ENCODE results near the gene CENATAC. TPM values are rescaled to one million over a fixed set of nuclear protein-coding genes. Genes with fewer than 3 reads are reported as not detected.
A peak's percentile ranks its signal among the peaks of the same experiment; 100 is the strongest.
"Not testable (repeated sequence)": the region's sequence is repeated elsewhere in the genome, so short reads cannot be mapped to it uniquely, and the experiment has no call there.

Gene CENATAC
- total RNA-seq, 2 donors from 2014 or later, result 40.1 to 44.5 TPM

GRCh38 chr11:119025099-119025473 is 27.1 kb downstream of the CENATAC start:
- Mint-ChIP-seq H3K4me3 (no peak overlapping the region), H3K9me3 (no peaks in the 10 kb centered on the region), H3K4me1 (ENCODE audit: low read depth) (peaks cover 61% of the 10 kb centered on the region), H3K27me3 (ENCODE audit: low read depth) (no peaks in the 10 kb centered on the region), H3K27ac (peak overlapping the region; percentile 49), H3K36me3 (ENCODE audit: insufficient read depth in 2 of 2) (peaks cover 7 to 20% of the 10 kb centered on the region in 2 donors)
- ATAC-seq (replicated peaks in 1 of 2) (no peak), DNase-seq (no peak)

- Mint-ChIP-seq H3K4me1 (ENCODE audit: low read depth) (peaks cover 57% of the 10 kb centered on the region), H3K9me3 (no peaks in the 10 kb centered on the region), H3K27me3 (ENCODE audit: low read depth) (no peaks in the 10 kb centered on the region), H3K36me3 (ENCODE audit: insufficient read depth in 2 of 2) (peaks cover 7 to 20% of the 10 kb centered on the region in 2 donors), H3K27ac (peak overlapping the region; percentile 49), H3K4me3 (no peak overlapping the region)
- ATAC-seq (replicated peaks in 1 of 2), result no peak
- no peak for DNase-seq
These were observed 27.6 kb downstream of the CENATAC start for GRCh38 chr11:119025541-119025940.

DNA sequence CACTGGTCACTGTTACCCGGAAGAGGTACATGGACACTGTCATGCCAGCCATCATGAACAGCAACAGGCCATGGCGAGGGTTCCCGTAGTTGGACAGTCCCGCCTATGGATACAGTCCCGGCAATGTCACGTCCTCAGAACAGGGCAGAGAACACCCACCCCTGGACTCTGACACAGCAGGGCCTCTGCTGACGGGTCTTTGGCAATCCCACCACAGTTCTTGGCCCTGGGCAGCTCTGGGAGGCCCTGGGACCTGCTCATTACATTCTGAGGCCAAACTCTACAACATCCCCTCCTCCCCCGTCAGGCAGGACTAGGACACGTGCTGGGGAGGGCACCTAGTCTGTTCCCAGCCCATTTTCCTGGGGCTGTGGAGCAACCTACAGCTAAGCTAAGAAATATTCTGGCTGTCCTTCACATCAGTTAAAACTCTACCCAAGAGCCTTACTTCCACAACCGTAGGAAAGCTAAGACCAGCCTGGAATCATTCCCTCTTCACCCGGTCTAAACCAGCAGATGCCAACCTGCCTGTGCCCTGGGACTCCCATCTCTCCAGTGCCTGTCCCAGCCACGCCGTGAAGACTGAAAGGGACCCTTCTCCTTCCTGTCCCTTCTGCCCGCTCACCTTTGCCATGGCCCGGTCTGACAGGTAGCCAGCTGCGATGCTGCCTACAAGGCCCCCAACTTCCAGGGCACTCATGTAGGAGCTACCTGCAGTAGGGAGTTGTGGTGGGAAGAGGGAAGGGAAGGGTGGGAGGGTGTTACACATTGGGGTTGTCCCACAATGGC is 28.2 kb downstream of the CENATAC start:
- peaks cover 7 to 20% of the 10 kb centered on the region in 2 donors for H3K36me3 Mint-ChIP-seq (ENCODE audit: insufficient read depth in 2 of 2)
- H3K4me1 Mint-ChIP-seq (ENCODE audit: low read depth), result peaks cover 53% of the 10 kb centered on the region

DNA sequence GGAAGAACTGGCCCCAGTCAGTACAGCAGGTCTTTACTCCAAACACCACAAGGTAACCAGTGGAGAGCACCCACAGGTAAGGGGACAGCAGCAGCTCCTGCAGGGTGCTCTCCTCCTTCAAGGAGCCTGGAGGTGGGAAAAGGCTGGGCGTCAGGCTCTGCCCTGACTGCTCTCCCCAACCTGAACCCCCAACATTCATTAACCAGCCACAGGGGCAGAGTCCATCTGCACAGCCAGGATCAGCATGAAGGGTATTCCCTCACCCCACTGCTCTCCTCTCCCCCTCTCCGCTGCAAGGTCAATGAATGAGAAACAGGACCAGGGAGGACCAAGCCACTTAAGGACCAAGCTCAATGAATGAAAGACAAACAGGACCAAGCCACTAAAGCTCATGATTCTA is 29.0 kb downstream of the CENATAC start:
- no peaks in the 10 kb centered on the region for H3K27me3 Mint-ChIP-seq (ENCODE audit: low read depth)
- no peak overlapping the region for H3K4me3 Mint-ChIP-seq
- no peak for DNase-seq
- peaks cover 7 to 16% of the 10 kb centered on the region in 2 donors for H3K36me3 Mint-ChIP-seq (ENCODE audit: insufficient read depth in 2 of 2)
- H3K4me1 Mint-ChIP-seq (ENCODE audit: low read depth), result peaks cover 50% of the 10 kb centered on the region
- H3K9me3 Mint-ChIP-seq, result no peaks in the 10 kb centered on the region
- ATAC-seq (replicated peaks in 1 of 2), result no peak
- no peak overlapping the region for H3K27ac Mint-ChIP-seq

More for the DNA sequence above, 28.2 kb downstream of the CENATAC start:
- DNase-seq (no peak), ATAC-seq (replicated peaks in 1 of 2) (no peak)
- H3K9me3 Mint-ChIP-seq, result no peaks in the 10 kb centered on the region
- H3K27ac Mint-ChIP-seq, result no peak overlapping the region
- no peaks in the 10 kb centered on the region for H3K27me3 Mint-ChIP-seq (ENCODE audit: low read depth)
- no peak overlapping the region for H3K4me3 Mint-ChIP-seq

DNA sequence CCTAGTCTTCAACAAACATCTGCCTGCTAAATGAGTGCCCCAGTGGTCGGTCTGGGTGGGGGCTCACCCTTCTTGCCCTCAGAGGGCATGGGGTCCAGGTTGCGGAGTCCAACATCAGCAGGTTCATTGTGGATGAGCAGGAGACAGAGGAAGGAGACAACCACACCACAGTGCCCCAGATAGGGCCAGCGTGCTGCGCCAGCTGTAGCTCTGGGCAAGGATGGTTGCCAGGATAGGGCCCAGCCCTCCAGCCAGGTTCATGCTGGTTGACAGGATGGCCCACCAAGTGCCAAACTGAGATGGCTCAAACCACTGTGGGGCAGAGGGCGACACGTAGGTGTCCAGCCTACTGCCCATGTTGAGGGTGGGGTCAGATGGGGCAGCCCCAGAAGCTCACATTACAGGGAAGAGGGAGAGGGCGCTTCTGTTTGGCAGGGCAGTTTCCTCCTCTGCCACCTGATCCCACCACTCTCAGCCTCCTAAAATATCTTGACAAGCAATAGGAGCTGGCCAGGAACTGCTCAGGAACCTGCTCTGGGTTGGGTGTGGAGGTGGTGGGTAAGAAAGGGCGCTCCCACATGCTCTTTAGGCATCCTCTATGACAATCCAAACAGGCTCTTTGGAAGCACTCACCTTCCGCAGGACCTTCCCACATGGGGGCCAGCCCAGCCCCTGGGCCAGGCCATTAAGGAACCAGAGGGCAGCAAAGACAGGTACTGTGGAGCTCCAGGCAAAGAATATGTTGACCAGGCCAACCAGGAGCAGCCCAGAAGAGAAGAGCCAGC is 29.8 kb downstream of the CENATAC start:
- H3K9me3 Mint-ChIP-seq, result no peaks in the 10 kb centered on the region
- H3K4me3 Mint-ChIP-seq, result no peak overlapping the region
- peaks cover 7 to 12% of the 10 kb centered on the region in 2 donors for H3K36me3 Mint-ChIP-seq (ENCODE audit: insufficient read depth in 2 of 2)
- H3K4me1 Mint-ChIP-seq (ENCODE audit: low read depth), result peaks cover 50% of the 10 kb centered on the region
- DNase-seq (no peak), ATAC-seq (replicated peaks in 1 of 2) (no peak)
- no peak overlapping the region for H3K27ac Mint-ChIP-seq
- H3K27me3 Mint-ChIP-seq (ENCODE audit: low read depth), result no peaks in the 10 kb centered on the region

DNA sequence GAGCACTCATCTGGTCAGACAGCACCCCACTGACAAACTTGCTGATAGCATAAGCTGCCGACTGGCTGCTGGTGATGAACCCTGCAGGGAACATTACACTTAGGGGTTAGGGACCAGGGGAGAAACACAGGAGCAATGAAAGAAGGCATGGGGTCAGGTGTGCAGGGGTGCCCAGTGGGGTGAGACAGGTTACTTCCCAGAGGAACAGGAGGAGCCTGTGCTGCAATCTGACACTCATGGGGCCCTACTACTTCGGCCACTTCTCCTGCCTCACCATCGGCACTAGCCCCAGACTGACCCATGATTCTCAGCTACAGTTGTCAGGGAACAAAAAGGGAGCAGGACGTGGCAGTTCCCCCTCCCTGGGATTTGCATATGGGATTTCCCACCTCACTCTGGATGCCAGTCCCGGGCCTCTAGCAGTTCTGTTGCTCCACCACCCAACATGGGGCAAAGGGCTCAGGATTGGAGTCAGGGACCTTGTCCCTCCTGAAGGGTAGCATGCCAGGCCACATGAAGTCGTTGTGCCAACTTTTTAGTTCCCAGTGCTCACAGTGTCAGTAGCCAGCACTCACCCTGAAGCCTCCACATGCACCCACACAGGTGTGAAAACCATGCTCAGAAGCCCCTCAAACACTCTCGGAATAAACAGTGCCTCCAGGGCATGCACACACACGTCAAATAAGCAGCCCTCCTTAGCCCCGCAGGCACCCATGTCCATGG is 30.6 kb downstream of the CENATAC start:
- DNase-seq, result no peak
- Mint-ChIP-seq H3K4me1 (ENCODE audit: low read depth) (peaks cover 43% of the 10 kb centered on the region), H3K27ac (peak overlapping the region; percentile 9), H3K36me3 (ENCODE audit: insufficient read depth in 2 of 2) (peaks cover 6 to 10% of the 10 kb centered on the region in 2 donors), H3K4me3 (peak overlapping the region; percentile 83 to 85), H3K9me3 (no peaks in the 10 kb centered on the region), H3K27me3 (ENCODE audit: low read depth) (no peaks in the 10 kb centered on the region)
- ATAC-seq (replicated peaks in 1 of 2), result no peak

GRCh38 chr11:119029069-119029339 is 31.1 kb downstream of the CENATAC start:
- peak overlapping the region; percentile 83 to 85 for H3K4me3 Mint-ChIP-seq
- no peaks in the 10 kb centered on the region for H3K9me3 Mint-ChIP-seq
- DNase-seq (no peak), ATAC-seq (replicated peaks in 1 of 2) (no peak)
- peaks cover 38% of the 10 kb centered on the region for H3K4me1 Mint-ChIP-seq (ENCODE audit: low read depth)
- no peaks in the 10 kb centered on the region for H3K27me3 Mint-ChIP-seq (ENCODE audit: low read depth)
- peaks cover 5 to 8% of the 10 kb centered on the region in 2 donors for H3K36me3 Mint-ChIP-seq (ENCODE audit: insufficient read depth in 2 of 2)
- H3K27ac Mint-ChIP-seq, result peak overlapping the region; percentile 9

DNA sequence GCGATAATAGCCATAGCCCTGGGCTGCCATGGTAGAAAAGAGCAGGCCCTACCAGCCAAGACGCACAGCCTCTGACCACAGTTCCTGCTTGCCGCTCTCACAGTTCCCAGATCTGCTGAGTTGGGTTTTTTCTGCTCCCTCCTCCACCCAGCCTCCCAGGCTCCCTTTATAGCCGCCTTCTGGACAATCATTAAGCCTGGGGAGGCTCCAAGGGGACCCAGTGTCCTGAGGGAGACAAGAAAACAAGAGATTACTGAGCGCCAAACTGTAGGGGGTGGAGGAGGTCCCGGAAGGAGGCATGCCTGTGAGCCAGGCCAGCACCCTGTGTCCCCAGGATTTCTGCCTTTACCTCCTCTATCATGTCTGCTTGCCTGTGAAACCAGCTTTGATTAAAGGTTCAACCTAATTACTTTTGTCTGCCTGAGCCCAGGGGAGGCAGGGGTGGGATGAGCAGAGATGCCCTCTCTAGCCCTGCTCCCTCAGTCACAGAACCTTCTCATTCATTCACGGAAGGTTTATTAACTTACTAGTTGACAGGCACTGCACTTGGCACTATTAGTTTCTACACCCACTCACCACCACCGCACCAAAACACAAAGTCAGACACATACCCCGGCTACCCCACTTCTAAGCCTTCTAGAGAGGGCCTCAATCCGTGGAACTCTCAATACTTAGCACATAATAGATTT is 31.5 kb downstream of the CENATAC start:
- Mint-ChIP-seq H3K9me3 (no peaks in the 10 kb centered on the region), H3K4me1 (ENCODE audit: low read depth) (peaks cover 33% of the 10 kb centered on the region), H3K4me3 (peak overlapping the region; percentile 83 to 85), H3K36me3 (ENCODE audit: insufficient read depth in 2 of 2) (peaks cover 3 to 8% of the 10 kb centered on the region in 2 donors), H3K27ac (peak overlapping the region; percentile 9), H3K27me3 (ENCODE audit: low read depth) (no peaks in the 10 kb centered on the region)
- ATAC-seq (replicated peaks in 1 of 2), result peak; percentile 7 to 12
- DNase-seq, result peak; percentile 29 to 35

DNA sequence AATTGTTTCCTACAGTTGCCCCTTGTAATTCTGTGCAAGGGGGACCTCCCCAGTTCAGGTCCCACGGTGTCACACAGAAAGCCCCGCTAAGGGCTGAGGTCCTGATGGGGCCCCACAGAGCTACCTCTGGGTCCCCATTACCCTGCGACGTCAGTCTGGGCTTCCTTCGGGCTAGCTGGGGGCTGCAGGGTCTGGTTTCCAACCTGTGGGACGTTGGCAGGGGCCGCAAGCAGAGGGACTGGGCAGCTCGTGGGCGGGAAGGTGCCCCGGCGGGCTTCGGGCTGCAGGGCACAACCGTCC is 32.0 kb downstream of the CENATAC start:
- ATAC-seq (replicated peaks in 1 of 2), result peak in 1 of 2 donors; percentile 6

DNA sequence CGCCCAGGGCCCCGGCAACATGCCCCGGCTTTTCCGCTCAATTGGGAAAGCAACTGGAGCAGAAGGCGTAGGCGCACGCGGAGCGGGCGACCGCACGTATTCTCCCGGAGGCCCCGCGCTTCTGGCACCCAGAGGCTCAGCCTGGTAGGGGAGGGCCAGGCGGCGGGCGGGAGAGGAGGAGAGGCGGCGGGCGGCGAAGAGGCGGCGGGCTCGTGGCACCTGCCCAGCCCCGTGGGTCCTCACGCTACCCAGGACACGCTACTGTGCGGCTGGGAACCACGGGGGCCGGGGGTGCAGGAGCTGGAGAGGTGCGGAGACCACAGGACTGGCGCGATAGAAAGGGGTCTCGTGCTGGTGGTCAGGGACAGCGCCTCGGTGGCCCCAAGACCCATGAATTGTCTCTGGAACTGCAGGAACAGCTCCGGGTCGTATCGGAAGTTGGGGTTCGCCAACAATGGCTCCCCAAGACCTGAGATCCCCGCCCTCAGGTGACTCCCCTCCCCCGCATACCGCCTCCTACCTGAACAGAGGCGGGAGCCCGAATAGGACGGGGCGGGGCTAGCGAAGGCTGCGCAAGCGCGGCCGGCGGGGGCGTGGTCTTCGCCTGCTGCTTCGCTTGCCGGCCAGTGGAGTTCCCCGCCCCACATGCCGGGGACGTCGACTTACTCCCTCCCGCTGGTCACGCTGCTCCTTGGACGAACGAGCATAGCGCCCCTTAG is 32.5 kb downstream of the CENATAC start, which contains the start of gene SLC37A4:
SLC37A4 (minus strand) TSS at position 549 of the 719 bp plus-strand sequence.
- DNase-seq (peak; percentile 99 to 100), ATAC-seq (replicated peaks in 1 of 2) (peak; percentile 91 to 93)
- peak within 1 kb of the TSS; percentile 83 to 85 for H3K4me3 Mint-ChIP-seq
- no peaks in the 10 kb centered on the region for H3K9me3 Mint-ChIP-seq
- H3K27ac Mint-ChIP-seq, result peak within 1 kb of the TSS; percentile 9
- H3K27me3 Mint-ChIP-seq (ENCODE audit: low read depth), result no peaks in the 10 kb centered on the region
- H3K4me1 Mint-ChIP-seq (ENCODE audit: low read depth), result peaks cover 24% of the 10 kb centered on the region
- peaks cover 1 to 3% of the 10 kb centered on the region in 2 donors for H3K36me3 Mint-ChIP-seq (ENCODE audit: insufficient read depth in 2 of 2)

More for the DNA sequence above, 32.0 kb downstream of the CENATAC start:
- Mint-ChIP-seq H3K27ac (no peak overlapping the region), H3K4me3 (peak overlapping the region; percentile 83 to 85), H3K27me3 (ENCODE audit: low read depth) (no peaks in the 10 kb centered on the region), H3K4me1 (ENCODE audit: low read depth) (peaks cover 28% of the 10 kb centered on the region), H3K36me3 (ENCODE audit: insufficient read depth in 2 of 2) (peaks cover 3 to 8% of the 10 kb centered on the region in 2 donors), H3K9me3 (no peaks in the 10 kb centered on the region)
- DNase-seq, result no peak

GRCh38 chr11:119031912-119032280 is 34.0 kb downstream of the CENATAC start:
- Mint-ChIP-seq H3K36me3 (ENCODE audit: insufficient read depth in 2 of 2) (no peaks in the 10 kb centered on the region), H3K27me3 (ENCODE audit: low read depth) (no peaks in the 10 kb centered on the region), H3K4me1 (ENCODE audit: low read depth) (peaks cover 21% of the 10 kb centered on the region), H3K4me3 (no peak overlapping the region), H3K27ac (no peak overlapping the region), H3K9me3 (no peaks in the 10 kb centered on the region)
- DNase-seq (no peak), ATAC-seq (replicated peaks in 1 of 2) (no peak)

GRCh38 chr11:119033421-119033820 is 35.5 kb downstream of the CENATAC start:
- not testable (repeated sequence) for H3K9me3 Mint-ChIP-seq; H3K27me3 Mint-ChIP-seq (ENCODE audit: low read depth); H3K36me3 Mint-ChIP-seq (ENCODE audit: insufficient read depth in 2 of 2); ATAC-seq (replicated peaks in 1 of 2); H3K27ac Mint-ChIP-seq; DNase-seq; H3K4me3 Mint-ChIP-seq
- peaks cover 21% of the 10 kb centered on the region for H3K4me1 Mint-ChIP-seq (ENCODE audit: low read depth)

All from activated T-cell treated with anti-CD3 and anti-CD28 coated beads, Interleukin-2, amount 50 U/mL, for 72 hours (primary cell).